ENCODE results near the gene ANKRD6.

DNA sequence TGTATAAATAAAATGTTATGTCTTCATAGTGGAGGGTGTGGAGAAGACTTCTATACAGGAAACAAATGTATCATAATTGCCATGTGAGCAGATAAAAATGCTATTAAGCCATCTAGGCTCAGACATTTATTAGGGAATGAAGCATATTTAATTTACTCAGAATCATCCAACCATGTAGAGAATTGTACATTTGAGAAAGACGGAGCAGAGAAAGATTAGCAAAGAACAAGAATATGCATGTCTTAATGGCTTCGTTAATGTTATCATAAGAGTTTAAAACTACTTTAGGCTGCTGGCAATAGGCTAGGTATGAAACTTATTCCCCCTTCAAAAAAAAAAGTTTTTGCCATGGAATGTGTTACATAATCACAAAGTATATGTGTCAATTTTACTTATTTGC is 6.1 kb downstream of the ANKRD6 start:
- TF ChIP-seq CTCF (IDR thresholded peaks at IDR 0.05) = no peak
- no peak for TF ChIP-seq POLR2A (IDR thresholded peaks at IDR 0.05)
